Astrocyte (in vitro differentiated cells and primary cell): ENCODE data around the gene SETD6. TPM values are rescaled to one million over a fixed set of nuclear protein-coding genes. Genes with fewer than 3 reads are reported as not detected.

Experiments used
- DNase-seq: peaks from one replicate; pipeline ENCODE4 v3.0.0-alpha.2; 2010; ENCODE audit warnings: low read depth
- FAIRE-seq: peaks from 2 replicates; lab custom pipeline; 2011; peaks lifted over from hg19 to GRCh38; lab: Jason Lieb, UNC
- H2AFZ ChIP-seq: 2 replicates; pipeline ENCODE4 v1.6.0; 2012; ENCODE audit warnings: low read depth, low read length, inconsistent platforms
- H3K27ac ChIP-seq: 2 replicates; pipeline ENCODE4 v1.5.1; 2011; ENCODE audit warnings: low read depth, low read length, inconsistent platforms
- H3K27me3 ChIP-seq: 2 replicates; pipeline ENCODE4 v1.6.0; 2011; ENCODE audit warnings: low read length, inconsistent platforms; ENCODE audit not compliant: insufficient read depth
- H3K36me3 ChIP-seq: 2 replicates; pipeline ENCODE4 v1.5.1; 2011; ENCODE audit warnings: low read length, inconsistent platforms; ENCODE audit not compliant: insufficient read depth
- H3K4me1 ChIP-seq: 2 replicates; pipeline ENCODE4 v1.5.1; 2011; ENCODE audit warnings: low read length, inconsistent platforms; ENCODE audit not compliant: insufficient read depth
- H3K4me2 ChIP-seq: 2 replicates; pipeline ENCODE4 v1.6.0; 2012; ENCODE audit warnings: low read length, inconsistent platforms
- H3K4me3 ChIP-seq: 2 replicates; pipeline ENCODE4 v1.5.1; 2011; ENCODE audit warnings: low read depth, mild to moderate bottlenecking, low read length, inconsistent platforms; ENCODE audit not compliant: insufficient read depth
- H3K79me2 ChIP-seq: 2 replicates; pipeline ENCODE4 v1.6.0; 2012; ENCODE audit warnings: mild to moderate bottlenecking, low read length, inconsistent platforms; ENCODE audit not compliant: insufficient read depth
- H3K9ac ChIP-seq: 2 replicates; pipeline ENCODE4 v1.6.0; 2012; ENCODE audit warnings: mild to moderate bottlenecking, low read length, inconsistent platforms
- H3K9me3 ChIP-seq: 2 replicates; pipeline ENCODE4 v1.5.1; 2012; ENCODE audit warnings: low read depth, mild to moderate bottlenecking, low read length, inconsistent platforms; ENCODE audit not compliant: insufficient read depth
- H4K20me1 ChIP-seq: 2 replicates; pipeline ENCODE4 v1.6.0; 2012; ENCODE audit warnings: low read length, inconsistent platforms; ENCODE audit not compliant: insufficient read depth
- H3K27ac Mint-ChIP-seq: one replicate; pipeline ENCODE4 v1.8.0; 2021; ENCODE audit warnings: mild to moderate bottlenecking, mixed read lengths; ENCODE audit not compliant: unreplicated experiment
- H3K27me3 Mint-ChIP-seq: one replicate; pipeline ENCODE4 v1.8.0; 2021; ENCODE audit warnings: low read depth, mixed read lengths; ENCODE audit not compliant: unreplicated experiment
- H3K36me3 Mint-ChIP-seq: one replicate; pipeline ENCODE4 v1.8.0; 2021; ENCODE audit warnings: low read depth, mixed read lengths; ENCODE audit not compliant: unreplicated experiment
- H3K4me1 Mint-ChIP-seq: one replicate; pipeline ENCODE4 v1.8.0; 2021; ENCODE audit warnings: low read depth, mixed read lengths; ENCODE audit not compliant: unreplicated experiment
- H3K4me3 Mint-ChIP-seq: one replicate; pipeline ENCODE4 v1.8.0; 2021; ENCODE audit warnings: mild to moderate bottlenecking, moderate library complexity, mixed read lengths; ENCODE audit not compliant: unreplicated experiment
- H3K9me3 Mint-ChIP-seq: one replicate; pipeline ENCODE4 v1.8.0; 2021; ENCODE audit warnings: mild to moderate bottlenecking, mixed read lengths; ENCODE audit not compliant: unreplicated experiment
- EZH2 ChIP-seq: IDR thresholded peaks from 2 replicates; pipeline ENCODE4 v1.6.1; 2012; ENCODE audit warnings: mild to moderate bottlenecking, low read length, inconsistent platforms; ENCODE audit not compliant: insufficient read depth
- total RNA-seq: library from RNA; stranded (reverse); gene quantifications from 2 replicates; pipeline ENCODE4 v1.2.1, GENCODE V29; 2021
- TF ChIP-seq, protein P1 (sequence below): IDR thresholded peaks from 2 replicates; pipeline ENCODE4 v1.5.1; 2011; ENCODE audit warnings: low read depth, mild to moderate bottlenecking, inconsistent platforms, low read length, moderate library complexity; ENCODE audit not compliant: insufficient read depth

Gene SETD6
- total RNA-seq, 1 donor from 2014 or later = 6.7 TPM

DNA sequence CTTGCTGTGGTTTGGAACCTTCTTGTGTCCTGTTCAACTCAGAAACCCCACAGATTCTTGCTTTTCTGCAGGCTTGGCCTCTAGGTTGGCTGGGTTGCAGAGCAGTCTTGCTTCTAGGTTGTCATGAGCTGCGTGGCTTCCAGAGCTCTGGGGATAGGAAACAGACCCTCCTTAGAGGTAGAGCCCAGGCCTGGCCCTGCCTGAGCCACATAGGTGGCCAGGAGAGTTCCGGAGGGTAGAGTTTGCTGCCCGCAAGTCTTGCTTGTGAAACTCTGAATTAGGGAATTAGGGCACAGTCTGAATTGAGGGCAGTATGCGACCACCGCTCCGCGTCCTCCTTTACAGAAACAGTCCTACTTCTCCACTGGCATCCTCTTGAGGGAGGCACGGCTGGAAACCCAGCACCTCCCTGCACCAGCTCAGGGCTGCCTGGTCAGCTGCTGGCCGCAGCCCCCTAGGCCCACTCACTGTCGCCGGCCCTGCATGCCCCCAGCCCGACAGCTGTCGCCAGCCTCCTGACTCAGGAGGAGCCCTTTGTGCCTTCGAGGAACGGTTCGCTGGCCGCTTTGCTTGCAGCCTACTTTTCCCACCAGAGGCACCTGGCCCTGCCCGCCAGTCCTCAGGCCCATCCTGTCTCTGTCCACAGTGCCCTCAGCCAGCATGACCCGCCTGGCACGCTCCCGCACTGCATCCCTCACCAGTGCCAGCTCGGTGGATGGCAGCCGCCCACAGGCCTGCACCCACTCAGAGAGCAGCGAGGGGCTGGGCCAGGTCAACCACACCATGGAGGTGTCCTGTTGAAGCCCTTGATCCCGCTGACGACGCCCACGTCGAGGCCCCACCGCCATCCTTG lies 4.3 kb upstream of the SETD6 start:
- H3K9me3 ChIP-seq = no peaks in the 10 kb centered on the region
- peaks cover 10% of the 10 kb centered on the region for H4K20me1 ChIP-seq
- no peaks in the 10 kb centered on the region for H3K9me3 Mint-ChIP-seq
- peaks cover 11% of the 10 kb centered on the region for H3K36me3 Mint-ChIP-seq
- no peak overlapping the region for H3K4me3 Mint-ChIP-seq
- H2AFZ ChIP-seq = no peak overlapping the region
- TF ChIP-seq EZH2 = no peak
- TF ChIP-seq, protein P1, sequence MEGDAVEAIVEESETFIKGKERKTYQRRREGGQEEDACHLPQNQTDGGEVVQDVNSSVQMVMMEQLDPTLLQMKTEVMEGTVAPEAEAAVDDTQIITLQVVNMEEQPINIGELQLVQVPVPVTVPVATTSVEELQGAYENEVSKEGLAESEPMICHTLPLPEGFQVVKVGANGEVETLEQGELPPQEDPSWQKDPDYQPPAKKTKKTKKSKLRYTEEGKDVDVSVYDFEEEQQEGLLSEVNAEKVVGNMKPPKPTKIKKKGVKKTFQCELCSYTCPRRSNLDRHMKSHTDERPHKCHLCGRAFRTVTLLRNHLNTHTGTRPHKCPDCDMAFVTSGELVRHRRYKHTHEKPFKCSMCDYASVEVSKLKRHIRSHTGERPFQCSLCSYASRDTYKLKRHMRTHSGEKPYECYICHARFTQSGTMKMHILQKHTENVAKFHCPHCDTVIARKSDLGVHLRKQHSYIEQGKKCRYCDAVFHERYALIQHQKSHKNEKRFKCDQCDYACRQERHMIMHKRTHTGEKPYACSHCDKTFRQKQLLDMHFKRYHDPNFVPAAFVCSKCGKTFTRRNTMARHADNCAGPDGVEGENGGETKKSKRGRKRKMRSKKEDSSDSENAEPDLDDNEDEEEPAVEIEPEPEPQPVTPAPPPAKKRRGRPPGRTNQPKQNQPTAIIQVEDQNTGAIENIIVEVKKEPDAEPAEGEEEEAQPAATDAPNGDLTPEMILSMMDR = no peak
- H3K79me2 ChIP-seq = no peaks in the 10 kb centered on the region
- peaks cover 9% of the 10 kb centered on the region for H3K4me1 Mint-ChIP-seq
- DNase-seq (no peak), FAIRE-seq (no peak)
- H3K27me3 ChIP-seq = no peaks in the 10 kb centered on the region
- H3K4me1 ChIP-seq = peaks cover 5% of the 10 kb centered on the region
- H3K4me2 ChIP-seq = no peak overlapping the region
- no peak overlapping the region for H3K27ac ChIP-seq
- H3K9ac ChIP-seq = no peak overlapping the region
- H3K27ac Mint-ChIP-seq = no peak overlapping the region
- H3K36me3 ChIP-seq = no peaks in the 10 kb centered on the region
- no peaks in the 10 kb centered on the region for H3K27me3 Mint-ChIP-seq
- H3K4me3 ChIP-seq = no peak overlapping the region

DNA sequence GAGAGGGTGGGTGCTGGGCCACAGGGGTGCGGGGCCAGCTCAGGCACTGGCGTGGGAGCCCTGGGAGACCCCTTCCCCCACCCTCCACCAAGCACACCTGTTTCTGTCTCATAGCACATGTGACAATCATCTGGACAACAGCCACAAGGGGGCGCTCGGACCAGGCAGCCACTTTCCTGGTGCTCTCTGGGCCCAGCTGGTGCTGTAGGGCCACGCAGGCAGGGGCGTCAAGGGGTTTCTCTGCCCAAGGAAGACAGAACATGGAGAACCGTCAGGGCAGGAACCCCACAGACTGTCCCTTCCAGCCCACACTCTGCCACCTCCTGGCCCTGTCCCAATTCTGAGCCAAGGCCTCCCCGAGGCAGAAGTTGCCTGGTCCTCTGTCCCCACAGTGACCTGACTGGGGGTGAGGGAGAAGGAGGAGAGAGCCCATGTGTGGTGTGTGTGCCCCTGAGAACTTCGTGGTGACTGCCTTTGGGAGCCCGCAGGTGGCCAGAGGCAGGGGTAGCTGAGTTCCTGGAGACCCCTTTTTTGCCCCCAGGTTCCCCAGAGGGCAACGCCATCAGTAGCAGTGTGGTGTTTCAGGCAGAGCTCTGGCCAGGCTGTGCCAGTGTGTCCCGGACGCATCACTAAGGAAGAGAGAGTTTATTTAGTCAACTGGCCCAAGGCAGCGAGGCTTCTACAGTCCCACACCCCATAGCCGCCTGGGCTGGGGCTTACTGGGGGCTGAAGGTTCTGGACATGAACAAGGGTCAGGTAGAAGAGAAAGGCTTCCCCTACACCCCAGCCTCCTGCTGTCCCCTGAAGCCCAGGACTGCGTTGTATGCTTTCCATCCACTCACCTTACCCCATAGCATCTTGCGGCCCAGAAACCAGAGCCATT lies 3.1 kb upstream of the SETD6 start:
- peaks cover 20% of the 10 kb centered on the region for H4K20me1 ChIP-seq
- H3K9ac ChIP-seq = no peak overlapping the region
- no peaks in the 10 kb centered on the region for H3K9me3 Mint-ChIP-seq
- no peaks in the 10 kb centered on the region for H3K36me3 ChIP-seq
- H3K27me3 Mint-ChIP-seq = no peaks in the 10 kb centered on the region
- H3K4me2 ChIP-seq = no peak overlapping the region
- H3K4me1 ChIP-seq = peaks cover 5% of the 10 kb centered on the region
- H3K4me3 Mint-ChIP-seq = peak overlapping the region; percentile 15
- H2AFZ ChIP-seq = no peak overlapping the region
- no peak overlapping the region for H3K4me3 ChIP-seq
- no peak for TF ChIP-seq EZH2
- TF ChIP-seq, protein P1 = peak; percentile 54
- peak overlapping the region; percentile 87 for H3K27ac Mint-ChIP-seq
- peaks cover 16% of the 10 kb centered on the region for H3K4me1 Mint-ChIP-seq
- H3K79me2 ChIP-seq = peaks cover 4% of the 10 kb centered on the region
- H3K36me3 Mint-ChIP-seq = peaks cover 11% of the 10 kb centered on the region
- H3K27me3 ChIP-seq = no peaks in the 10 kb centered on the region
- FAIRE-seq = no peak
- no peaks in the 10 kb centered on the region for H3K9me3 ChIP-seq
- no peak overlapping the region for H3K27ac ChIP-seq
- DNase-seq = peak; percentile 18
